ENCODE data around the gene RTP4.

- TF ChIP-seq CTCF (IDR thresholded peaks at IDR 0.05) (no peak), EP300 (IDR thresholded peaks at IDR 0.05) (no peak)
These were observed 7.6 kb upstream of the RTP4 start for GRCh38 chr3:187360596-187360995.

Data from stomach (tissue), 4 donors.